Activated naive CD8-positive, alpha-beta T cell treated with anti-CD3 and anti-CD28 coated beads, Interleukin-2, amount 50 U/mL, for 24 hours (primary cell): Measurements from ENCODE around the gene TXN2.

ENCODE experiments used
- ATAC-seq: fragments of 150-1000 bp; cut with Tn5 transposase; one replicate; pipeline ENCODE4 v1.10.0; 2021
- DNase-seq: peaks from one replicate; pipeline ENCODE4 v3.0.0; 2021
- H3K27ac Mint-ChIP-seq: one replicate; pipeline ENCODE4 v1.8.0; 2021; ENCODE audit warnings: mild to moderate bottlenecking, mixed read lengths
- H3K27me3 Mint-ChIP-seq: one replicate; pipeline ENCODE4 v1.8.0; 2021; ENCODE audit warnings: mixed read lengths
- H3K36me3 Mint-ChIP-seq: one replicate; pipeline ENCODE4 v1.8.0; 2021; ENCODE audit warnings: low read depth, mixed read lengths
- H3K4me1 Mint-ChIP-seq: one replicate; pipeline ENCODE4 v1.8.0; 2021; ENCODE audit warnings: mixed read lengths
- H3K4me3 Mint-ChIP-seq: one replicate; pipeline ENCODE4 v1.8.0; 2021; ENCODE audit warnings: mild to moderate bottlenecking, moderate library complexity, mixed read lengths
- H3K9me3 Mint-ChIP-seq: one replicate; pipeline ENCODE4 v1.8.0; 2021; ENCODE audit warnings: mixed read lengths

TXN2 gene

GRCh38 chr22:36469094-36469710 lies 12.2 kb downstream of the TXN2 start:
- peaks cover 31% of the 10 kb centered on the region for H3K4me1 Mint-ChIP-seq

GRCh38 chr22:36467946-36468345 lies 13.5 kb downstream of the TXN2 start:
- H3K4me3 Mint-ChIP-seq, result no peak overlapping the region
- peaks cover 9% of the 10 kb centered on the region for H3K36me3 Mint-ChIP-seq
- DNase-seq, result peak; percentile 56
- peak; percentile 49 for ATAC-seq
- H3K27ac Mint-ChIP-seq, result peak overlapping the region; percentile 59
- no peaks in the 10 kb centered on the region for H3K9me3 Mint-ChIP-seq
- H3K27me3 Mint-ChIP-seq, result no peaks in the 10 kb centered on the region
- H3K4me1 Mint-ChIP-seq, result peaks cover 31% of the 10 kb centered on the region

More at GRCh38 chr22:36469094-36469710, 12.2 kb downstream of the TXN2 start:
- Mint-ChIP-seq H3K27ac (no peak overlapping the region), H3K9me3 (no peaks in the 10 kb centered on the region), H3K27me3 (no peaks in the 10 kb centered on the region), H3K36me3 (peaks cover 10% of the 10 kb centered on the region), H3K4me3 (no peak overlapping the region)
- ATAC-seq (no peak), DNase-seq (no peak)

GRCh38 chr22:36467042-36467810 lies 14.2 kb downstream of the TXN2 start:
- Mint-ChIP-seq H3K27me3 (no peaks in the 10 kb centered on the region), H3K4me1 (peaks cover 31% of the 10 kb centered on the region), H3K9me3 (no peaks in the 10 kb centered on the region), H3K36me3 (peaks cover 7% of the 10 kb centered on the region), H3K4me3 (no peak overlapping the region), H3K27ac (peak overlapping the region; percentile 64)
- DNase-seq (no peak), ATAC-seq (no peak)

- DNase-seq (no peak), ATAC-seq (no peak)
- Mint-ChIP-seq H3K4me3 (no peak overlapping the region), H3K36me3 (peaks cover 4% of the 10 kb centered on the region), H3K27ac (peak overlapping the region; percentile 64), H3K27me3 (no peaks in the 10 kb centered on the region), H3K4me1 (peaks cover 31% of the 10 kb centered on the region), H3K9me3 (no peaks in the 10 kb centered on the region)
Measured at GRCh38 chr22:36466258-36466657, 15.2 kb downstream of the TXN2 start.

GRCh38 chr22:36465232-36466021 lies 16.0 kb downstream of the TXN2 start:
- H3K36me3 Mint-ChIP-seq, result peaks cover 4% of the 10 kb centered on the region
- no peaks in the 10 kb centered on the region for H3K9me3 Mint-ChIP-seq
- ATAC-seq, result no peak
- peaks cover 30% of the 10 kb centered on the region for H3K4me1 Mint-ChIP-seq
- no peak overlapping the region for H3K27ac Mint-ChIP-seq
- no peak overlapping the region for H3K4me3 Mint-ChIP-seq
- no peaks in the 10 kb centered on the region for H3K27me3 Mint-ChIP-seq
- no peak for DNase-seq

GRCh38 chr22:36464715-36465231 lies 16.7 kb downstream of the TXN2 start:
- ATAC-seq (no peak), DNase-seq (no peak)
- no peaks in the 10 kb centered on the region for H3K9me3 Mint-ChIP-seq
- no peaks in the 10 kb centered on the region for H3K36me3 Mint-ChIP-seq
- H3K4me3 Mint-ChIP-seq, result no peak overlapping the region
- H3K27me3 Mint-ChIP-seq, result no peaks in the 10 kb centered on the region
- peaks cover 24% of the 10 kb centered on the region for H3K4me1 Mint-ChIP-seq
- H3K27ac Mint-ChIP-seq, result no peak overlapping the region

GRCh38 chr22:36463783-36464184 lies 17.7 kb downstream of the TXN2 start:
- no peaks in the 10 kb centered on the region for H3K9me3 Mint-ChIP-seq
- H3K27me3 Mint-ChIP-seq, result no peaks in the 10 kb centered on the region
- DNase-seq (no peak), ATAC-seq (no peak)
- no peak overlapping the region for H3K4me3 Mint-ChIP-seq
- no peaks in the 10 kb centered on the region for H3K36me3 Mint-ChIP-seq
- no peak overlapping the region for H3K27ac Mint-ChIP-seq
- peaks cover 22% of the 10 kb centered on the region for H3K4me1 Mint-ChIP-seq

GRCh38 chr22:36461665-36462649 lies 19.5 kb downstream of the TXN2 start:
- H3K27ac Mint-ChIP-seq, result no peak overlapping the region
- no peaks in the 10 kb centered on the region for H3K9me3 Mint-ChIP-seq
- no peaks in the 10 kb centered on the region for H3K27me3 Mint-ChIP-seq
- ATAC-seq (no peak), DNase-seq (no peak)
- H3K4me3 Mint-ChIP-seq, result no peak overlapping the region
- no peaks in the 10 kb centered on the region for H3K36me3 Mint-ChIP-seq
- H3K4me1 Mint-ChIP-seq, result peaks cover 4% of the 10 kb centered on the region

- ATAC-seq (no peak), DNase-seq (no peak)
- Mint-ChIP-seq H3K36me3 (no peaks in the 10 kb centered on the region), H3K27me3 (no peaks in the 10 kb centered on the region), H3K4me3 (no peak overlapping the region), H3K9me3 (no peaks in the 10 kb centered on the region), H3K4me1 (peaks cover 11% of the 10 kb centered on the region), H3K27ac (no peak overlapping the region)
Measured at GRCh38 chr22:36460202-36460601, 21.2 kb downstream of the TXN2 start.

- Mint-ChIP-seq H3K27me3 (no peaks in the 10 kb centered on the region), H3K27ac (peak overlapping the region; percentile 22), H3K36me3 (no peaks in the 10 kb centered on the region), H3K4me3 (no peak overlapping the region), H3K9me3 (no peaks in the 10 kb centered on the region), H3K4me1 (peaks cover 22% of the 10 kb centered on the region)
- DNase-seq (no peak), ATAC-seq (no peak)
Measured at GRCh38 chr22:36457688-36458450, 23.6 kb downstream of the TXN2 start.

- Mint-ChIP-seq H3K36me3 (no peaks in the 10 kb centered on the region), H3K4me3 (no peak overlapping the region), H3K27me3 (no peaks in the 10 kb centered on the region), H3K4me1 (peaks cover 36% of the 10 kb centered on the region), H3K9me3 (no peaks in the 10 kb centered on the region), H3K27ac (no peak overlapping the region)
- DNase-seq (no peak), ATAC-seq (no peak)
Measured at GRCh38 chr22:36456464-36456845, 25.0 kb downstream of the TXN2 start.

GRCh38 chr22:36455571-36456463 lies 25.6 kb downstream of the TXN2 start:
- H3K27me3 Mint-ChIP-seq, result no peaks in the 10 kb centered on the region
- H3K4me3 Mint-ChIP-seq, result peak overlapping the region; percentile 58
- no peak for DNase-seq
- ATAC-seq, result no peak
- no peaks in the 10 kb centered on the region for H3K9me3 Mint-ChIP-seq
- H3K27ac Mint-ChIP-seq, result peak overlapping the region; percentile 83
- no peaks in the 10 kb centered on the region for H3K36me3 Mint-ChIP-seq
- peaks cover 43% of the 10 kb centered on the region for H3K4me1 Mint-ChIP-seq
